ENCODE results near the gene SFXN3.
A peak's percentile ranks its signal among the peaks of the same experiment; 100 is the strongest.

- TF ChIP-seq POLR2AphosphoS5 (IDR thresholded peaks at IDR 0.05) (peak in 1 of 3 donors; percentile 5), CTCF (IDR thresholded peaks at IDR 0.05) (no peak), EP300 (IDR thresholded peaks at IDR 0.05; ENCODE audit: low read depth) (no peak), POLR2A (IDR thresholded peaks at IDR 0.05) (no peak)
Measured at GRCh38 chr10:100998183-100998990, 32.6 kb upstream of the SFXN3 start.
